Keratinocyte (primary cell): ENCODE data around the gene FHOD3.

Experiments
- EZH2 ChIP-seq: IDR thresholded peaks from one replicate; pipeline ENCODE4 v1.6.1; 2012; ENCODE audit warnings: inconsistent platforms, mild to moderate bottlenecking, low read length, moderate library complexity
- TF ChIP-seq, protein P1 (sequence below), 3 experiments: IDR thresholded peaks in 1 of 3; conservative IDR thresholded peaks in 1 of 3; optimal IDR thresholded peaks in 1 of 3; 2 replicates in 2 of 3; 3 replicates in 1 of 3; pipeline versions ENCODE3 to v1.5.1; 2011; ENCODE audit warnings: low read length in 3 of 3, mild to moderate bottlenecking in 3 of 3, moderate library complexity in 2 of 3, control low read depth in 1 of 3, inconsistent platforms in 1 of 3; ENCODE audit not compliant: insufficient read depth in 2 of 3; ENCODE audit errors: extremely low read depth in 1 of 3

DNA sequence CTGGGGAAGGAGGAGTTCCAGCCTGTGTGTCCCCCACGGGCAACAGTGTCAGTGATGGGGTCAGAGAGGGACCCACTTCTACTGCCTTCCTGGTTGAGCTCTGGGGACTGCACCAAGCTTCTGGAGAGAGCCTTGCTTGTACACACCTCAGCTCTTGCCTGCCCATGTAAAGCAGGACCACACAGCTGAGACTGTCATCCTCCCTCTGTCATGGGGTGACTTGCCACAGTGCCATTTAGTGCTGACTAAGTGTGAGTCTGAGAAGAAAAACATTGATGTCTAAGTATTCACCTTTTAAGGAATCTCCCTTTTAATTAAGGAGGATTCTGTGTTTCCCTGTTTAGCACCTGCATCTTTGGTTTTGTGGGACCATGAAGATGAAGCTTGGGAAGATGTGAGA, 159.1 kb downstream of the FHOD3 start:
- TF ChIP-seq, protein P1, sequence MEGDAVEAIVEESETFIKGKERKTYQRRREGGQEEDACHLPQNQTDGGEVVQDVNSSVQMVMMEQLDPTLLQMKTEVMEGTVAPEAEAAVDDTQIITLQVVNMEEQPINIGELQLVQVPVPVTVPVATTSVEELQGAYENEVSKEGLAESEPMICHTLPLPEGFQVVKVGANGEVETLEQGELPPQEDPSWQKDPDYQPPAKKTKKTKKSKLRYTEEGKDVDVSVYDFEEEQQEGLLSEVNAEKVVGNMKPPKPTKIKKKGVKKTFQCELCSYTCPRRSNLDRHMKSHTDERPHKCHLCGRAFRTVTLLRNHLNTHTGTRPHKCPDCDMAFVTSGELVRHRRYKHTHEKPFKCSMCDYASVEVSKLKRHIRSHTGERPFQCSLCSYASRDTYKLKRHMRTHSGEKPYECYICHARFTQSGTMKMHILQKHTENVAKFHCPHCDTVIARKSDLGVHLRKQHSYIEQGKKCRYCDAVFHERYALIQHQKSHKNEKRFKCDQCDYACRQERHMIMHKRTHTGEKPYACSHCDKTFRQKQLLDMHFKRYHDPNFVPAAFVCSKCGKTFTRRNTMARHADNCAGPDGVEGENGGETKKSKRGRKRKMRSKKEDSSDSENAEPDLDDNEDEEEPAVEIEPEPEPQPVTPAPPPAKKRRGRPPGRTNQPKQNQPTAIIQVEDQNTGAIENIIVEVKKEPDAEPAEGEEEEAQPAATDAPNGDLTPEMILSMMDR (optimal IDR thresholded peaks at IDR 0.05 in 1 of 3, IDR thresholded peaks at IDR 0.05 in 1 of 3, conservative IDR thresholded peaks at IDR 0.05 in 1 of 3; ENCODE audit: extremely low read depth in 1 of 3, insufficient read depth in 2 of 3, low read length in 3 of 3): no peak
- no peak for TF ChIP-seq EZH2
